B cell (primary cell): ENCODE results near the gene DYRK3. TPM values are rescaled to one million over a fixed set of nuclear protein-coding genes. Genes with fewer than 3 reads are reported as not detected.

Experiments
- ATAC-seq: fragments of 200-7000 bp; cut with Tn5 transposase; one replicate; pipeline ENCODE4 v1.10.0; 2021; ENCODE audit warnings: low read depth, mild to moderate bottlenecking, moderate number of reproducible peaks, moderate library complexity
- CTCF ChIA-PET: fragments of 350-600 bp; sonication (Branson Sonifier 250); formaldehyde crosslinking; loops from one replicate; lab custom pipeline; 2021; ENCODE audit warnings: antibody characterized with exemption, inconsistent platforms; lab: Charles Lee
- POLR2A ChIA-PET: fragments of 350-600 bp; sonication (Branson Sonifier 250); formaldehyde crosslinking; loops from one replicate; lab custom pipeline; 2021; ENCODE audit warnings: antibody characterized with exemption; lab: Charles Lee
- DNase-seq: peaks from one replicate; pipeline ENCODE4 v3.0.0; 2013
- H2AFZ ChIP-seq: 2 replicates; pipeline ENCODE4 v1.6.1; 2012; ENCODE audit warnings: mild to moderate bottlenecking, low read depth, low read length; ENCODE audit not compliant: insufficient read depth, poor library complexity, severe bottlenecking
- H3K27ac ChIP-seq, 2 donors: 1 replicate in 1 of 2; 2 replicates in 1 of 2; pipeline ENCODE4 v1.5.1; 2012 to 2013; ENCODE audit warnings: low read length in 2 of 2, mild to moderate bottlenecking in 2 of 2, moderate library complexity in 1 of 2
- H3K27me3 ChIP-seq, 4 experiments: fragments of 200-600 bp in 1 of 4; sonication (generic) in 1 of 4; replicated peaks in 1 of 4; 1 replicate in 2 of 4; 2 replicates in 2 of 4; pipeline versions ENCODE4 v1.6.1 to v1.7.0; 2013 to 2016; ENCODE audit warnings: low read length in 3 of 4, mild to moderate bottlenecking in 2 of 4, mixed read lengths in 1 of 4, moderate library complexity in 1 of 4; ENCODE audit not compliant: insufficient read depth in 4 of 4, control insufficient read depth in 3 of 4; ENCODE audit errors: control extremely low read depth in 1 of 4
- H3K36me3 ChIP-seq, 2 experiments: replicated peaks in 1 of 2; 1 replicate in 1 of 2; 2 replicates in 1 of 2; pipeline versions ENCODE4 v1.6.1 to v1.7.1; 2013; ENCODE audit warnings: low read length in 1 of 2; ENCODE audit not compliant: insufficient read depth in 2 of 2, control insufficient read depth in 1 of 2; ENCODE audit errors: control extremely low read depth in 1 of 2, extremely low read depth in 1 of 2
- H3K4me1 ChIP-seq, 2 donors: fragments of 200-600 bp in 1 of 2; sonication (generic) in 1 of 2; 1 replicate in 1 of 2; 2 replicates in 1 of 2; pipeline versions ENCODE4 v1.5.1 to v1.6.1; 2013 to 2017; ENCODE audit warnings: low read length in 2 of 2; ENCODE audit not compliant: control insufficient read depth in 2 of 2, insufficient read depth in 2 of 2
- H3K4me2 ChIP-seq: replicated peaks from 2 replicates; pipeline ENCODE3; 2012; ENCODE audit warnings: mild to moderate bottlenecking, low read depth, low read length; ENCODE audit not compliant: poor library complexity, severe bottlenecking
- H3K4me3 ChIP-seq, 5 experiments: fragments of 200-600 bp in 1 of 5; sonication (generic) in 1 of 5; 1 replicate in 3 of 5; 2 replicates in 2 of 5; pipeline versions ENCODE4 v1.5.1 to v1.7.0; 2011 to 2016; ENCODE audit warnings: low read length in 4 of 5, mild to moderate bottlenecking in 4 of 5, low read depth in 2 of 5, control low read depth in 1 of 5, moderate library complexity in 1 of 5; ENCODE audit not compliant: insufficient read depth in 1 of 5; ENCODE audit errors: control extremely low read depth in 1 of 5, extremely low read depth in 1 of 5
- H3K79me2 ChIP-seq: fragments of 200-600 bp; sonication (generic); one replicate; pipeline ENCODE4 v1.6.0; 2016; ENCODE audit warnings: low read length; ENCODE audit not compliant: control insufficient read depth, insufficient read depth
- H3K9ac ChIP-seq: fragments of 200-600 bp; sonication (generic); 2 replicates; pipeline ENCODE4 v1.6.1; 2017; ENCODE audit warnings: mild to moderate bottlenecking, low read length, moderate library complexity
- H3K9me3 ChIP-seq, 3 donors: one replicate each; pipeline versions ENCODE4 v1.6.1 to v1.7.1; 2013; ENCODE audit warnings: low read length in 2 of 3; ENCODE audit not compliant: control insufficient read depth in 2 of 3, insufficient read depth in 1 of 3; ENCODE audit errors: control extremely low read depth in 1 of 3
- H4K20me1 ChIP-seq: 2 replicates; pipeline ENCODE4 v1.6.0; 2012; ENCODE audit warnings: mild to moderate bottlenecking, low read length; ENCODE audit not compliant: insufficient read depth, control insufficient read depth, poor library complexity, severe bottlenecking
- H3K27ac Mint-ChIP-seq: one replicate; pipeline ENCODE4 v1.8.0; 2021; ENCODE audit warnings: mixed read lengths
- H3K27me3 Mint-ChIP-seq: one replicate; pipeline ENCODE4 v1.8.0; 2021; ENCODE audit warnings: mixed read lengths
- H3K4me1 Mint-ChIP-seq: one replicate; pipeline ENCODE4 v1.8.0; 2021; ENCODE audit warnings: mixed read lengths
- H3K4me3 Mint-ChIP-seq: one replicate; pipeline ENCODE4 v1.8.0; 2021; ENCODE audit warnings: mixed read lengths
- H3K9me3 Mint-ChIP-seq: one replicate; pipeline ENCODE4 v1.8.0; 2022; ENCODE audit warnings: mixed read lengths; ENCODE audit not compliant: insufficient read depth
- EZH2 ChIP-seq: IDR thresholded peaks from 2 replicates; pipeline ENCODE4 v1.6.1; 2012; ENCODE audit warnings: borderline replicate concordance, low read depth, mild to moderate bottlenecking, moderate library complexity, low read length; ENCODE audit not compliant: insufficient read depth, poor library complexity, severe bottlenecking
- WGBS: methylation state at CpG from one replicate; pipeline ENCODE4 v1.1.5; 2013; ENCODE audit warnings: missing lambda C conversion rate; ENCODE audit not compliant: insufficient coverage; 5-methylcytosine and 5-hydroxymethylcytosine counted together
- intact Hi-C: fragments of 100-400 bp; cut with micrococcal nuclease; formaldehyde crosslinking; loops from one replicate; pipeline ENCODE4 v1.10.0; 2022
- polyA plus RNA-seq: library from polyadenylated mRNA; depleted of rRNA; stranded (reverse); fragments of >200 nt; gene quantifications from 2 replicates; pipeline ENCODE4 v1.2.3, GENCODE V29; 2012
- total RNA-seq, 2 donors: library from RNA; stranded (reverse); fragments of 120-200 nt in 1 of 2; gene quantifications; 1 replicate in 1 of 2; 2 replicates in 1 of 2; pipeline versions ENCODE4 v1.2.3 to v1.2.4, GENCODE V29; 2013 to 2022
- TF ChIP-seq, protein P1 (sequence below): fragments of 200-600 bp; IDR thresholded peaks from one replicate; pipeline ENCODE4 v1.8.0; 2022; ENCODE audit warnings: antibody characterized with exemption, mild to moderate bottlenecking

Gene DYRK3
- total and polyA plus RNA-seq, 2 donors (not counting 1 experiment from before 2014, with no cell fraction given), result 0.30 TPM; not detected in 1

DNA sequence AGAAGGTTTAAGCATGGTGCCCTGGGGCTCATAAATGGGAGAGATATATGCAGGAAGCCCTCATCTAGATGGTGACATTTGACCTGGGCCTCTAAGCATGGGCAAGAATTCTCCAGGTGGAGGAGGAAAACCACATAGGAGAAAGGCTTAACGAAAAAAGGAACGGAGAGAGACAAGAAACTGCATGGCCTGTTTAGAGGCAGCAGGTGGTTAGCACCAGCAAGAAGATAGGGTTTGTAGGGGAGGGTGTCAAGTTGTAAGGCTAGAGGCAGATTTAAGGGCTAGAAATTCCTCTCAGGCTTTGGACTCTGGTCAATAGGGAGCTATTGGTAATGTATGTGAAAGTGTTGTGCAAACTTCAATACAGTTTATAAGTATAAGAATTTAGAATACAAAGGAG is 41.2 kb downstream of the DYRK3 start:
- ATAC-seq (no peak), DNase-seq (no peak)
- intact Hi-C loops, result loop anchor here (5.0 kb wide), 2 partner anchors 41 to 119 kb away; no protein-coding TSS in a partner anchor
- Mint-ChIP-seq H3K9me3 (no peaks in the 10 kb centered on the region), H3K4me3 (no peak overlapping the region), H3K4me1 (peaks cover 46% of the 10 kb centered on the region), H3K27me3 (peaks cover 4% of the 10 kb centered on the region), H3K27ac (no peak overlapping the region)
- Histone ChIP-seq H3K9me3 (no peaks in the 10 kb centered on the region), H2AFZ (no peak overlapping the region), H4K20me1 (peaks cover 8% of the 10 kb centered on the region), H3K27ac (no peak overlapping the region), H3K9ac (no peak overlapping the region), H3K4me1 (peaks cover 56 to 70% of the 10 kb centered on the region in 2 donors), H3K79me2 (peaks cover 4% of the 10 kb centered on the region), H3K4me2 (no peak overlapping the region), H3K36me3 (no peaks in the 10 kb centered on the region), H3K4me3 (no peak overlapping the region), H3K27me3 (peaks cover 0 to 27% (median 5%) of the 10 kb centered on the region in 4 experiments)
- 20% methylated on average over 2 of the region's 2 CpGs for WGBS
- ChIA-PET CTCF (interaction anchor here (0.6 to 7.1 kb wide), 3 partner anchors 13 to 50 kb away, joined by 3 to 86 read pairs (median 3); partner anchors contain the start of gene DYRK3), POLR2A (no interaction called here)
- no peak for TF ChIP-seq EZH2
- TF ChIP-seq, protein P1, sequence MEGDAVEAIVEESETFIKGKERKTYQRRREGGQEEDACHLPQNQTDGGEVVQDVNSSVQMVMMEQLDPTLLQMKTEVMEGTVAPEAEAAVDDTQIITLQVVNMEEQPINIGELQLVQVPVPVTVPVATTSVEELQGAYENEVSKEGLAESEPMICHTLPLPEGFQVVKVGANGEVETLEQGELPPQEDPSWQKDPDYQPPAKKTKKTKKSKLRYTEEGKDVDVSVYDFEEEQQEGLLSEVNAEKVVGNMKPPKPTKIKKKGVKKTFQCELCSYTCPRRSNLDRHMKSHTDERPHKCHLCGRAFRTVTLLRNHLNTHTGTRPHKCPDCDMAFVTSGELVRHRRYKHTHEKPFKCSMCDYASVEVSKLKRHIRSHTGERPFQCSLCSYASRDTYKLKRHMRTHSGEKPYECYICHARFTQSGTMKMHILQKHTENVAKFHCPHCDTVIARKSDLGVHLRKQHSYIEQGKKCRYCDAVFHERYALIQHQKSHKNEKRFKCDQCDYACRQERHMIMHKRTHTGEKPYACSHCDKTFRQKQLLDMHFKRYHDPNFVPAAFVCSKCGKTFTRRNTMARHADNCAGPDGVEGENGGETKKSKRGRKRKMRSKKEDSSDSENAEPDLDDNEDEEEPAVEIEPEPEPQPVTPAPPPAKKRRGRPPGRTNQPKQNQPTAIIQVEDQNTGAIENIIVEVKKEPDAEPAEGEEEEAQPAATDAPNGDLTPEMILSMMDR, result no peak

DNA sequence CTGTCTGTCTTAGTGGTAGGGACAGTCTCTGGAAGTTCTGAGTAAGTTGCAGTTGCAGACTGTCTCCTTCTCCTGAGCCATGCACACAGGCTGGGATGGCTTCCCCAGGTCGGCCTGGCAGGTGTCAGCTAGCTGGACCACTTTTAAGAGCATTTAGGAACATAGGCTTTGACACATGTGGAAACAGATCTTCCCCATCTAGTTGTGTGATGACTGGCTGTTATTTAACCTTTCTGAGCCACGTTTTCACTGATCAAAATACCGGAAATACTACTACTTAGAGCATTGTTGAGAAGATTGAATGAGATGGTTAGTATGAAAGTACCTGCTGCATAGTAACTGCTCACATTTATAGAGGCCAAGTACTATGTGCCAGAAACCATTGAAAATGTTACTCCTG is 43.2 kb downstream of the DYRK3 start:
- intact Hi-C loops, result loop anchor here (2.0 to 5.0 kb wide), 4 partner anchors 14 to 121 kb away; partner anchors contain the start of gene DYRK3
- ATAC-seq (no peak), DNase-seq (peak; percentile 24)
- Histone ChIP-seq H3K4me1 (peaks cover 56 to 70% of the 10 kb centered on the region in 2 donors), H3K9me3 (no peaks in the 10 kb centered on the region), H3K4me3 (no peak overlapping the region), H4K20me1 (peaks cover 23% of the 10 kb centered on the region), H3K36me3 (no peaks in the 10 kb centered on the region), H3K27me3 (peaks cover 0 to 24% (median 3%) of the 10 kb centered on the region in 4 experiments), H3K79me2 (peaks cover 7% of the 10 kb centered on the region), H3K4me2 (peak overlapping the region; percentile 65), H3K9ac (no peak overlapping the region), H2AFZ (no peak overlapping the region), H3K27ac (no peak overlapping the region)
- H3K27ac Mint-ChIP-seq, result no peak overlapping the region
- peaks cover 4% of the 10 kb centered on the region for H3K27me3 Mint-ChIP-seq
- ChIA-PET CTCF (interaction anchor here (2.3 kb wide), 1 partner anchor 15 kb away, joined by 23 read pairs; no protein-coding TSS in a partner anchor), POLR2A (no interaction called here)
- WGBS, result no CpG with 5 or more reads among the region's 3 CpGs
- no peak for TF ChIP-seq EZH2
- TF ChIP-seq, protein P1, result no peak
- peaks cover 64% of the 10 kb centered on the region for H3K4me1 Mint-ChIP-seq
- no peaks in the 10 kb centered on the region for H3K9me3 Mint-ChIP-seq
- no peak overlapping the region for H3K4me3 Mint-ChIP-seq
